ENCODE results near the gene APOOL. TPM values are rescaled to one million over a fixed set of nuclear protein-coding genes. Genes with fewer than 3 reads are reported as not detected.

APOOL gene
- total RNA-seq, 2 experiments from 2014 or later, result 8.9 to 14.3 TPM

- Histone ChIP-seq H3K9me2 (ENCODE audit: insufficient read depth, low read length) (no peaks in the 10 kb centered on the region), H4K20me1 (ENCODE audit: insufficient read depth, low read length) (no peaks in the 10 kb centered on the region), H3K4me1 (ENCODE audit: insufficient read depth, low read length, poor library complexity, severe bottlenecking) (no peaks in the 10 kb centered on the region), H3K9me3 (ENCODE audit: low read length) (no peaks in the 10 kb centered on the region), H3K27ac (ENCODE audit: low read depth, low read length, poor library complexity, severe bottlenecking) (no peak overlapping the region), H3K79me2 (ENCODE audit: insufficient read depth, low read depth, low read length) (no peaks in the 10 kb centered on the region), H3K36me3 (ENCODE audit: insufficient read depth, low read length) (no peaks in the 10 kb centered on the region), H3K4me2 (ENCODE audit: low read length) (no peak overlapping the region), H3K4me3 (ENCODE audit: low read depth, low read length, poor library complexity, severe bottlenecking) (no peak overlapping the region), H2AFZ (ENCODE audit: low read length) (no peak overlapping the region)
- TF ChIP-seq EZH2phosphoT487 (IDR thresholded peaks at IDR 0.05; ENCODE audit: borderline replicate concordance, low read depth, low read length), result no peak
- no peak for TF ChIP-seq CTCF (conservative IDR thresholded peaks at IDR 0.05; ENCODE audit: low read length)
- ChIA-PET CTCF (ENCODE audit: unreplicated experiment) (no interaction called here), POLR2A (interaction anchor here (0.6 to 1.3 kb wide), 2 partner anchors 12 to 55 kb away, joined by 3 read pairs; no protein-coding TSS in a partner anchor)
- DNase-seq (ENCODE audit: low spot score), result no peak
- BruUV-seq (replicated peaks), result no TSS peak
- intact Hi-C loops (cut with micrococcal nuclease; ENCODE audit: unreplicated experiment), result no loop called here
Measured at GRCh38 chrX:85029043-85029442, 25.4 kb downstream of the APOOL start.

GRCh38 chrX:85031505-85031904 is 27.8 kb downstream of the APOOL start:
- no TSS peak for BruUV-seq (replicated peaks)
- Histone ChIP-seq H3K9me2 (ENCODE audit: insufficient read depth, low read length) (no peaks in the 10 kb centered on the region), H3K9me3 (ENCODE audit: low read length) (no peaks in the 10 kb centered on the region), H3K4me2 (ENCODE audit: low read length) (no peak overlapping the region), H3K27ac (ENCODE audit: low read depth, low read length, poor library complexity, severe bottlenecking) (no peak overlapping the region), H3K79me2 (ENCODE audit: insufficient read depth, low read depth, low read length) (no peaks in the 10 kb centered on the region), H2AFZ (ENCODE audit: low read length) (no peak overlapping the region), H3K4me1 (ENCODE audit: insufficient read depth, low read length, poor library complexity, severe bottlenecking) (no peaks in the 10 kb centered on the region), H3K4me3 (ENCODE audit: low read depth, low read length, poor library complexity, severe bottlenecking) (no peak overlapping the region), H4K20me1 (ENCODE audit: insufficient read depth, low read length) (no peaks in the 10 kb centered on the region), H3K36me3 (ENCODE audit: insufficient read depth, low read length) (no peaks in the 10 kb centered on the region)
- TF ChIP-seq EZH2phosphoT487 (IDR thresholded peaks at IDR 0.05; ENCODE audit: borderline replicate concordance, low read depth, low read length) (no peak), CTCF (conservative IDR thresholded peaks at IDR 0.05; ENCODE audit: low read length) (no peak)
- CTCF ChIA-PET (ENCODE audit: unreplicated experiment), result no interaction called here
- intact Hi-C loops (cut with micrococcal nuclease; ENCODE audit: unreplicated experiment), result no loop called here
- POLR2A ChIA-PET, result no interaction called here
- no peak for DNase-seq (ENCODE audit: low spot score)

- no peaks in the 10 kb centered on the region for H3K36me3 ChIP-seq (ENCODE audit: insufficient read depth, low read length)
- H3K27ac ChIP-seq (ENCODE audit: low read depth, low read length, poor library complexity, severe bottlenecking), result no peak overlapping the region
- no peaks in the 10 kb centered on the region for H4K20me1 ChIP-seq (ENCODE audit: insufficient read depth, low read length)
- no peak for DNase-seq (ENCODE audit: low spot score)
- H3K4me1 ChIP-seq (ENCODE audit: insufficient read depth, low read length, poor library complexity, severe bottlenecking), result no peaks in the 10 kb centered on the region
- intact Hi-C loops (cut with micrococcal nuclease; ENCODE audit: unreplicated experiment), result no loop called here
- no peaks in the 10 kb centered on the region for H3K9me2 ChIP-seq (ENCODE audit: insufficient read depth, low read length)
- BruUV-seq (replicated peaks), result no TSS peak
- no peak overlapping the region for H2AFZ ChIP-seq (ENCODE audit: low read length)
- H3K4me2 ChIP-seq (ENCODE audit: low read length), result no peak overlapping the region
- CTCF ChIA-PET (ENCODE audit: unreplicated experiment), result no interaction called here
- POLR2A ChIA-PET, result no interaction called here
- H3K9me3 ChIP-seq (ENCODE audit: low read length), result no peaks in the 10 kb centered on the region
- no peak overlapping the region for H3K4me3 ChIP-seq (ENCODE audit: low read depth, low read length, poor library complexity, severe bottlenecking)
- no peak for TF ChIP-seq EZH2phosphoT487 (IDR thresholded peaks at IDR 0.05; ENCODE audit: borderline replicate concordance, low read depth, low read length)
- TF ChIP-seq CTCF (conservative IDR thresholded peaks at IDR 0.05; ENCODE audit: low read length), result no peak
- no peaks in the 10 kb centered on the region for H3K79me2 ChIP-seq (ENCODE audit: insufficient read depth, low read depth, low read length)
Measured at GRCh38 chrX:85037114-85037513, 33.4 kb downstream of the APOOL start.
